ENCODE data around the gene HS3ST4.

- TF ChIP-seq, protein P1, sequence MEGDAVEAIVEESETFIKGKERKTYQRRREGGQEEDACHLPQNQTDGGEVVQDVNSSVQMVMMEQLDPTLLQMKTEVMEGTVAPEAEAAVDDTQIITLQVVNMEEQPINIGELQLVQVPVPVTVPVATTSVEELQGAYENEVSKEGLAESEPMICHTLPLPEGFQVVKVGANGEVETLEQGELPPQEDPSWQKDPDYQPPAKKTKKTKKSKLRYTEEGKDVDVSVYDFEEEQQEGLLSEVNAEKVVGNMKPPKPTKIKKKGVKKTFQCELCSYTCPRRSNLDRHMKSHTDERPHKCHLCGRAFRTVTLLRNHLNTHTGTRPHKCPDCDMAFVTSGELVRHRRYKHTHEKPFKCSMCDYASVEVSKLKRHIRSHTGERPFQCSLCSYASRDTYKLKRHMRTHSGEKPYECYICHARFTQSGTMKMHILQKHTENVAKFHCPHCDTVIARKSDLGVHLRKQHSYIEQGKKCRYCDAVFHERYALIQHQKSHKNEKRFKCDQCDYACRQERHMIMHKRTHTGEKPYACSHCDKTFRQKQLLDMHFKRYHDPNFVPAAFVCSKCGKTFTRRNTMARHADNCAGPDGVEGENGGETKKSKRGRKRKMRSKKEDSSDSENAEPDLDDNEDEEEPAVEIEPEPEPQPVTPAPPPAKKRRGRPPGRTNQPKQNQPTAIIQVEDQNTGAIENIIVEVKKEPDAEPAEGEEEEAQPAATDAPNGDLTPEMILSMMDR (IDR thresholded peaks at IDR 0.05; ENCODE audit: poor library complexity, severe bottlenecking) = no peak
- TF ChIP-seq RAD21 (conservative IDR thresholded peaks at IDR 0.05) (no peak), POLR2AphosphoS5 (IDR thresholded peaks at IDR 0.05) (no peak), REST (IDR thresholded peaks at IDR 0.05; ENCODE audit: borderline replicate concordance) (no peak), EZH2 (IDR thresholded peaks at IDR 0.05; ENCODE audit: borderline replicate concordance, insufficient read depth, low read length, poor library complexity, severe bottlenecking) (no peak)
Observed at GRCh38 chr16:25817876-25818275, 126.1 kb downstream of the HS3ST4 start.

Measured in neural cell (in vitro differentiated cells).